Measurements from ENCODE around the gene LRRN2.

DNA sequence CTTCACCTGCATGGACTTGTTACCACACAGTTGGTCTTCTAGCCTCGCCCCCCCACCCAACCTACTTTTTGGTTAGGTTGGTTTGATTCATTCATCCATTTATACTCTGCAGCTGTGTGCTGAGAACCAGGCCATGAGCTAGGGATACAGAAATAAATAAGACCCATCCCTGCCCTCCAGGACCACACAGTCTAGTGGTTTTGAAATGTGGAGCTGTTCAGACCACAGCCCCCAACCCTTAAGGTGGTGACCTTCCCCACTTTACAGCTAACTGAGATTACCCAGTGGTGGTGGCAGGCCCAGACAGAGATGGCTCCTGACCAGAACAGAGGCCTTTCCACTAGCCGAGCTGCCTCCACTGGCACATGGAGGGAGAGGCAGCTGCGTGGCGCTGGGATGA is 37.0 kb downstream of the LRRN2 start:
- TF ChIP-seq, protein P1, sequence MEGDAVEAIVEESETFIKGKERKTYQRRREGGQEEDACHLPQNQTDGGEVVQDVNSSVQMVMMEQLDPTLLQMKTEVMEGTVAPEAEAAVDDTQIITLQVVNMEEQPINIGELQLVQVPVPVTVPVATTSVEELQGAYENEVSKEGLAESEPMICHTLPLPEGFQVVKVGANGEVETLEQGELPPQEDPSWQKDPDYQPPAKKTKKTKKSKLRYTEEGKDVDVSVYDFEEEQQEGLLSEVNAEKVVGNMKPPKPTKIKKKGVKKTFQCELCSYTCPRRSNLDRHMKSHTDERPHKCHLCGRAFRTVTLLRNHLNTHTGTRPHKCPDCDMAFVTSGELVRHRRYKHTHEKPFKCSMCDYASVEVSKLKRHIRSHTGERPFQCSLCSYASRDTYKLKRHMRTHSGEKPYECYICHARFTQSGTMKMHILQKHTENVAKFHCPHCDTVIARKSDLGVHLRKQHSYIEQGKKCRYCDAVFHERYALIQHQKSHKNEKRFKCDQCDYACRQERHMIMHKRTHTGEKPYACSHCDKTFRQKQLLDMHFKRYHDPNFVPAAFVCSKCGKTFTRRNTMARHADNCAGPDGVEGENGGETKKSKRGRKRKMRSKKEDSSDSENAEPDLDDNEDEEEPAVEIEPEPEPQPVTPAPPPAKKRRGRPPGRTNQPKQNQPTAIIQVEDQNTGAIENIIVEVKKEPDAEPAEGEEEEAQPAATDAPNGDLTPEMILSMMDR (IDR thresholded peaks at IDR 0.05; ENCODE audit: insufficient read depth, low read depth, low read length) = no peak
- TF ChIP-seq EZH2 (IDR thresholded peaks at IDR 0.05; ENCODE audit: insufficient read depth, low read length) = no peak

Data from astrocyte (in vitro differentiated cells and primary cell).